ENCODE data around the gene PIKFYVE. TPM values are rescaled to one million over a fixed set of nuclear protein-coding genes. Genes with fewer than 3 reads are reported as not detected.

PIKFYVE gene
- total RNA-seq, 4 donors from 2014 or later, result 35.3 to 48.0 (median 39.9) TPM

DNA sequence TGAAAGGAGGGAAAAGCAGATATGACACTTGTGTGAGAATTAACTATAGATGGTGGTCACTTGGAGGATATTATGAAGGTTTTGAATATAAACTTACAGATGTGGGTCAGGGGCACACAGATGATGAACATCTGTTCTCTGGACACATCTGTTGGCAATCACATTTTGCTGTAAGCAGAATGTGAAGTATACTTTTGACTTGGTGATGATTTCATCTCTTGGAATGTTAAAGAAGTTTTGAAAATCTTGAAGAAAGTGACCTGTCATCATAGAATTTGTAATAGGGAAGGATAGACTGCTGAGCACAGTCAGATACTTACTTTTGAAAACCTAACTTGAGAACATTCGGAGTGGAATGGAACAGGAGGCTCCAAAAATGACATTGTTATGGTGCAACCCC lies 40.2 kb downstream of the PIKFYVE start:
- Histone ChIP-seq H3K27ac (no peak overlapping the region), H3K27me3 (no peaks in the 10 kb centered on the region), H3K4me1 (peaks cover 0 to 7% (median 0%) of the 10 kb centered on the region in 4 donors), H3K9me3 (no peaks in the 10 kb centered on the region), H3K36me3 (peaks cover 0 to 63% (median 11%) of the 10 kb centered on the region in 3 donors), H3K4me3 (no peak overlapping the region)
- DNase-seq (ENCODE audit: low spot score in 2 of 2), result no peak
- TF ChIP-seq, protein P1, sequence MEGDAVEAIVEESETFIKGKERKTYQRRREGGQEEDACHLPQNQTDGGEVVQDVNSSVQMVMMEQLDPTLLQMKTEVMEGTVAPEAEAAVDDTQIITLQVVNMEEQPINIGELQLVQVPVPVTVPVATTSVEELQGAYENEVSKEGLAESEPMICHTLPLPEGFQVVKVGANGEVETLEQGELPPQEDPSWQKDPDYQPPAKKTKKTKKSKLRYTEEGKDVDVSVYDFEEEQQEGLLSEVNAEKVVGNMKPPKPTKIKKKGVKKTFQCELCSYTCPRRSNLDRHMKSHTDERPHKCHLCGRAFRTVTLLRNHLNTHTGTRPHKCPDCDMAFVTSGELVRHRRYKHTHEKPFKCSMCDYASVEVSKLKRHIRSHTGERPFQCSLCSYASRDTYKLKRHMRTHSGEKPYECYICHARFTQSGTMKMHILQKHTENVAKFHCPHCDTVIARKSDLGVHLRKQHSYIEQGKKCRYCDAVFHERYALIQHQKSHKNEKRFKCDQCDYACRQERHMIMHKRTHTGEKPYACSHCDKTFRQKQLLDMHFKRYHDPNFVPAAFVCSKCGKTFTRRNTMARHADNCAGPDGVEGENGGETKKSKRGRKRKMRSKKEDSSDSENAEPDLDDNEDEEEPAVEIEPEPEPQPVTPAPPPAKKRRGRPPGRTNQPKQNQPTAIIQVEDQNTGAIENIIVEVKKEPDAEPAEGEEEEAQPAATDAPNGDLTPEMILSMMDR (IDR thresholded peaks at IDR 0.05), result no peak
- TF ChIP-seq EP300 (IDR thresholded peaks at IDR 0.05) (no peak), POLR2A (IDR thresholded peaks at IDR 0.05) (no peak)
- WGBS, 2 donors, result 97 to 100% methylated on average over 1 of the region's 1 CpG

DNA sequence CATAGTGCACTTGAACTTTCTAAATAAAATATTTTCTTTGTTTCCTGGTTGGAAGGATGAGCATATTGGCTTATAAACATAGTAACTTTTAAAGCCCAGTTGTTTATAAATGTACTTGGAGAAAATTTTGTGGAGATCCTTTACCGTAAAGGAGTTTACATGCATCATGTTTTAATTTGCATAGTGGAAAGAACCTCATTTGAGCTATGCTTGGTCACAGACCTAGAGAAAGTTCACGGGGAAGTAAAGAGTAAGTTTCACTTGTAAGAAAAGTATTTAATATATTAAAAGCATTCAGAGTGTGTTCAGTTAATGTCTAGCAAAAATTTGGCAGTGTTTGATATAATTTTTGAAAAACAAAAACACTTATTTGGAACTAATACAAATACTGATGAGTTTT lies 45.3 kb downstream of the PIKFYVE start:
- TF ChIP-seq, protein P1 (IDR thresholded peaks at IDR 0.05), result no peak
- TF ChIP-seq POLR2A (IDR thresholded peaks at IDR 0.05) (no peak), EP300 (IDR thresholded peaks at IDR 0.05) (no peak)
- DNase-seq (ENCODE audit: low spot score in 2 of 2), result no peak
- H3K4me3 ChIP-seq, result no peak overlapping the region
- WGBS, 2 donors, result 42 to 48% methylated on average over 2 of the region's 2 CpGs
- no peaks in the 10 kb centered on the region for H3K27me3 ChIP-seq
- H3K9me3 ChIP-seq, result no peaks in the 10 kb centered on the region
- H3K36me3 ChIP-seq, result peaks cover 0 to 34% (median 0%) of the 10 kb centered on the region in 3 donors
- no peak overlapping the region for H3K27ac ChIP-seq
- H3K4me1 ChIP-seq, result peaks cover 0 to 13% (median 0%) of the 10 kb centered on the region in 4 donors

DNA sequence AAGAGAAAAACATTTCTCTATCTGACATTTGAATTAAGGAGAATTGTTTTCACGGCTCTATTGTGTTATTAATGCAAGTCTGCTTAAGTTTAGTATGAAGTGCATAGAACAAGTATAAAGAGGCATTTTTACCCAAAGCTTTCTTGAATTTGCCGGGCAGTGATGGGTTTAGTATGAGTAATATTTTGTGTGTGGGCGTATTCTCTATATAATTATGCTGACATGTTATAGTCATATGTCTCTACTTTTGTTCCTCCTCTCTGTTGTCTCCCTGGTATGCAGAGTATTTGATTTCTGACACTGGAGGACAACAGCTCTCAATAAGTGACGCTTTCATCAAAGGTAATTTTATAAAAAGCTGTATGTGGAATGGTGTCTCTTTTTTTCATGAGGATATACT lies 45.9 kb downstream of the PIKFYVE start:
- H3K4me3 ChIP-seq, result no peak overlapping the region
- H3K36me3 ChIP-seq, result peaks cover 0 to 36% (median 0%) of the 10 kb centered on the region in 3 donors
- peaks cover 0 to 13% (median 0%) of the 10 kb centered on the region in 4 donors for H3K4me1 ChIP-seq
- DNase-seq (ENCODE audit: low spot score in 2 of 2), result no peak
- WGBS, 2 donors, result 44 to 53% methylated on average over 4 of the region's 4 CpGs
- H3K27ac ChIP-seq, result peak overlapping the region in 1 of 4 donors; percentile 40
- TF ChIP-seq EP300 (IDR thresholded peaks at IDR 0.05), result no peak
- TF ChIP-seq, protein P1 (IDR thresholded peaks at IDR 0.05), result no peak
- no peak for TF ChIP-seq POLR2A (IDR thresholded peaks at IDR 0.05)
- no peaks in the 10 kb centered on the region for H3K27me3 ChIP-seq
- H3K9me3 ChIP-seq, result no peaks in the 10 kb centered on the region

DNA sequence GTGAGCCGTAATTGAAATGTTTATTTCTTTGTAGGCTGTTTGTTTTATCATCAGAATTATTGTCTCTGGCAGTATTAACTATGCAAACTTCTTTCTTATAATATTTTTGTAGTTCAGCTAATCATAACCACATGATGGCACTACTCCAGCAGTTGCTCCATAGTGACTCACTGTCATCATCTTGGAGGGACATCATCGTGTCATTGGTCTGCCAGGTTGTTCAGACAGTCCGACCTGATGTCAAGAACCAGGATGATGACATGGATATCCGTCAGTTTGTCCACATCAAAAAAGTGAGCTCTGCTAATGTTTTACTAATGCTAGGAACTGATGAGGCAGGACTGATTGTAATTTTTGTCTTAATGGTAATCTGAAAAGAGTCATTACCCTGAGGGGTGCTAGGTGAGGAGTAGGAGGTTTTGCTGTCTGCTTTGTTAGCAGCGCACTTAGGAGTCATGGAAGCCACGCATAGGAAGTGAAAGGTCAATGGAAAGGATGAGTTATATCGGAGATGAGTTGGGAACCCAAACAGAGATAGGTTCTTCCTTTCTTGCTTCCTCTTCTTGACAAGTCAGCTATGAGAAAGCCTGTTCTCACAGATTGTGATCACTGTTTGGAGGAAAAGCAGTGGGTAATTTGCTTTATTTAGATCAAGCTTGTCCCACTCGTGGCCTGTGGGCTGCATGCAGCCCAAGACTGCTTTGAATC lies 49.2 kb downstream of the PIKFYVE start:
- TF ChIP-seq, protein P1 (IDR thresholded peaks at IDR 0.05), result no peak
- no peak for TF ChIP-seq POLR2A (IDR thresholded peaks at IDR 0.05)
- TF ChIP-seq EP300 (IDR thresholded peaks at IDR 0.05), result peak in 1 of 2 donors; percentile 63
- no peaks in the 10 kb centered on the region for H3K27me3 ChIP-seq
- peaks cover 0 to 21% (median 4%) of the 10 kb centered on the region in 4 donors for H3K4me1 ChIP-seq
- peak overlapping the region in 2 of 4 donors; percentile 10 to 65 for H3K27ac ChIP-seq
- no peaks in the 10 kb centered on the region for H3K9me3 ChIP-seq
- WGBS, 2 donors, result 75 to 77% methylated on average over 8 of the region's 8 CpGs
- H3K36me3 ChIP-seq, result peaks cover 0 to 50% (median 4%) of the 10 kb centered on the region in 3 donors
- H3K4me3 ChIP-seq, result no peak overlapping the region
- DNase-seq (ENCODE audit: low spot score in 2 of 2), result peak in 1 of 2 donors; percentile 88

DNA sequence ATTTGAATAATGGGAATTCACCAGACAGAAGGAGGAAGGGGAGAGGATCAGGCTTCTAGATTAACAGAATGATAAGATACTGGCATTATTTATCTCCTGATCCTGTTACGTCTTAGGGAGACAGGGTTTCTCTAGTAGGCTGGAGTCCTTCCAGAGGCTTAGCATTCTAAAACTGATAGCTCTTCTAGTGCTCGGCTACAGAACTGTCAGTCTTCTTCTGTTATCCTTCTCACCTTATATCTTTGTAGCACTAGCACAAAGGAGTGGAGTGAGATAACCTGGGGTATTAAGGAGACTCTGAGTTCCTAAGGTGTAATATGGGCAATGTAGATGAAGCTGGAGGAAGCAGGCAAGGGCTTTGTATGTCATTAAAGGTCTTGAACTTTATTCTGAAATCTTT lies 52.1 kb downstream of the PIKFYVE start:
- Histone ChIP-seq H3K9me3 (no peaks in the 10 kb centered on the region), H3K27me3 (no peaks in the 10 kb centered on the region), H3K27ac (no peak overlapping the region), H3K4me1 (peaks cover 0 to 22% (median 4%) of the 10 kb centered on the region in 4 donors), H3K36me3 (peaks cover 0 to 64% (median 4%) of the 10 kb centered on the region in 3 donors), H3K4me3 (no peak overlapping the region)
- WGBS, 2 donors, result 86 to 90% methylated on average over 2 of the region's 2 CpGs
- no peak for DNase-seq (ENCODE audit: low spot score in 2 of 2)
- TF ChIP-seq POLR2A (IDR thresholded peaks at IDR 0.05) (no peak), EP300 (IDR thresholded peaks at IDR 0.05) (no peak)
- TF ChIP-seq, protein P1 (IDR thresholded peaks at IDR 0.05), result no peak

Data from tibial nerve (tissue), 4 donors.